HuH-7.5 (cell line): ENCODE data around the gene PLPP3.

Experiments used
- DNase-seq: peaks from one replicate; pipeline ENCODE4 v3.0.0; 2011; ENCODE audit warnings: low spot score

The PLPP3 gene

DNA sequence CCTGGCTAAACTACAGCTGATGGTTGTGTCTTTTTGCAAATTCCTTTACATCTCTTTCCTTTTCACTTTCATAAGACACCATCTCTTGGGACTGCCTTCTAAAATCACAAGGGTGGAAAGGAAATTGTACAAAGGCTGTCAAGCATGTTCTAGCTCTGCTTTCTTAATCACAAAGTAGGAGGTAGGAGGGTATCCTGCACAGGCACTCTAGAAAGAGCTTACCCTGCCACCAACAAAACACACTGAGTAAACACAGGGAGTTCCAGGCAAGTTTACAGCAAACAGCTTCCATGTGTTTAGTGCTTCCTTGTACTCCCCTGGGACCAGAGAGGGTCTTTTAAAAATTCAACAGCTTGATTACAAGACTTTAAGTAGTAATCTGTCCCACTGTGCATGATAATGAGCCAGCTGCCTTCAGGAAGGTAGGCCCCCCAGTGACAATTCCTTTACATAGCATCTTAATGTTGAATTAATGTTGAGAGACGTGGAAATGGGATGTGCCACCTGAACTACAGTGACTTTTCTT, 2.4 kb downstream of the PLPP3 start:
- peak; percentile 38 for DNase-seq

DNA sequence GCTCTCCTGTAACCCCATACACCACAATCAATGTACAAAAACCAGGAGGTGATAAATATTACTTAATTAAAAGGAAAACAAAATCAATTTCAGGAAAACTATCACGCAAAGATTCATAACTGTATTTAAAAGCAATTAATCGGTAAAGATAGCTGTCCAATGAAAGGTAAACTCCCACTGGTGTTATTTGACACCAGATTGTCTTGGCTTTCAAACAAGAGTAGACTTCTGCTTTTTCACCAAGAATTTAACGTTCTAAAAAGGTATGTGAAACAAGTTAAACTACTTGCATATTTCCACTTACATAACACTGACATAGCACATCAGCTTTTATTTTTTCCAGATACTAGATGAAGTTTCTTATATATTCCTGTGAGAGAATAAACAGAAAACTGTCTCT, 3.5 kb downstream of the PLPP3 start:
- DNase-seq: no peak

DNA sequence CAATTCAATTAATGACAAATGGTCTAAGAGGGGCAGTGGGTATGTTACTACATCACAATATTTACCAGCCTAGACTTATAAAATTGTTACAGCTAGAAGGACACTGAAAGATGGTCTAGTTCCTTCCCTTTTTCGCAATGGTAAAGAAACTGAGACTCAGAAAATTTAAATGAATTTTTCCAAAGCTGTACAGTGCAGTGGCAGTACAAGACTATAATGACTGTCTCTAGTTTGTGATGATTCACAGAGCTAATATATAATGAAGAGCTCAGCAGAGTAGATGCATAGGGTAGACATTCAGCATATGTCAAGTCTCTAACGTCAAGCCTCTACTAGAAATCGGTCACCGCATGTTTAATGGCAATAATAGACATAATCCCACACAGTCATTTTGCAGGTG, 4.6 kb downstream of the PLPP3 start:
- no peak for DNase-seq

DNA sequence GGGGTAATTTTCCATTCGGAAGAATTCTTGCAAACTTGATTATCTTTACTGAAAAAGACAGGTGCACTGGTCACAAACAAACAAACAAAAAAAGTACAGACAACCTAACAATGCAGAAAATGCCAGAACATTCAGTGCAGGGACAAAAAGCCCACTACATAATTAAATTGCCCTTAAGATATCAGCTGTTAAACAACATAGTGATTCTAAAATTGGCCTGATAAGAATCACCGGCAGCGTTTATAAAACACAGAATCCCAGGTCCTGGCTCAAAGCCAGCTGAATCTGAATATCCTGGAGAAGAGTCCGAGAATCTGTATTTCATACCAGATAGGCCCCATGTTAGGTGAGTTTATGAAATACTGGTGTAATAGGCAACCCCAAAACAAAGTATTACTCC, 6.1 kb downstream of the PLPP3 start:
- no peak for DNase-seq

DNA sequence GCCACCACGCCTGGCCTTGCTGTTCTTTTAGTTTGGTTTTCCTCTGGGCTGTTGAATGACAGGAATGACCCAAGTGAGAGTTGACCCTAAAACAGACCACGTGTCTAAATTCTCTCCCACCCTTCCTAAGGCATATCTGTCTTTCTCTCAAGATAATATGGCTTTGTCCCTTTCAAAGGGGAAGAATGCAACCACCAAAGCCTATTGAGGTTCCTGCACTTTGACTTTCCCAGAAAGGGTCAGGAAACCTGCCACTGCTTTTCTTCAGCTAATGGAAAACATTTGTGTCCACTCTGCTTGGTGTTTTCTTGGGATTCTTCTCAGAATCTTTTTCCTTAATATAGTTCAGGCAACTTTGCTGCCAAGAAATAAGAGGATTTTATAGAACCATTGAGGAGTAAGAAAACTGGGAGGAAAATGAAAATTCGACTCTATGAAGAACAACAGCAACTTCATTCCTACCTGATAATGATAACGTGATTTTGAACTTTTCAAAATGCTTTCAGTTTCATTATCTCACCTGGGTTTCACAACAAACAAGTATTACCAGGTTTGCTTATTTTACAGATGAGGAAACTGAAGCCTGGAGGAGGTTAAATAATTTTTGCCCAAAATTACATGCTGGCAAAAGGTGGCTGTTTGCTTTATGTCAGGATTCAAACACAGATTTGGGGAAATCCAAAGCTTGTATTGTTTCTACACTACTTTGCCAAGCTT, 6.9 kb downstream of the PLPP3 start:
- DNase-seq: no peak

DNA sequence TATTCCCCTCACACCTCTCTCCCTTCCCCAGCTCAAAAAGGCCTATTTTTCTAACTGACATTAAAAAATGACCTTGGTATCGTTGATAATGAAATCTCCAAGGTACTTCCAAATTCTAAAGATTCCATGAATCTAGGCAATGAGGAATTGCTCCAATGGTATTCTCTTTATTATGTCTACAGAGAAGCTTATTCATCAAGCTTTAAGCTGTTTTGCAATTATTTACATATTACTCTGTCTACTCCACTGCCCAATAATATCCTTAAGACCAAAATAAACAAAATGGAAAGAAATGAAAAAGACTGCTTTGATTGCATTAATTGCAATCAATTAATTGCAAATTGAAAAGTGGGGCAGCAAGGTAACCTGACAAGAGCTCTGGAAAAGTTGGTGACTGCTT, 7.9 kb downstream of the PLPP3 start:
- no peak for DNase-seq

DNA sequence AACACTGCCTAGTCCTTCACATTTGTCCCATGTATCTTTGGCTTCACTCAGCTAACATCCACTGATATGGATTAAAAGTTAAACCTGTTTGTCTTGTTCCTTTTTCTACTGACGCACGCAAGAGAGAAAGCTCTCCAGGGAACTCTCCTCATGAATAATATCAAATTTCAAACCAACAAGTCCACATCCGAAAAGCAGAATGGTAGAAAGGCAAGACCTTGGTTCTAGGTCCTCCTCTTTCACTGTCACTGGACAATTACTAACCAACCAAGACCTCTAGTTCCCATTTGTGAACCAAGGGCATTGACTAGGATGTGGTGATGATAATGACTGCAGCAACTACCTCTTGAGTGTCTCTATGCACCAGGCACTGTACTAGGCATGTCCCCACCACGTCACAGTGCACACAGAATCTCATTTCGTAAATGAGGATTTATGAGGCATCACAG, 8.4 kb downstream of the PLPP3 start:
- DNase-seq: no peak

DNA sequence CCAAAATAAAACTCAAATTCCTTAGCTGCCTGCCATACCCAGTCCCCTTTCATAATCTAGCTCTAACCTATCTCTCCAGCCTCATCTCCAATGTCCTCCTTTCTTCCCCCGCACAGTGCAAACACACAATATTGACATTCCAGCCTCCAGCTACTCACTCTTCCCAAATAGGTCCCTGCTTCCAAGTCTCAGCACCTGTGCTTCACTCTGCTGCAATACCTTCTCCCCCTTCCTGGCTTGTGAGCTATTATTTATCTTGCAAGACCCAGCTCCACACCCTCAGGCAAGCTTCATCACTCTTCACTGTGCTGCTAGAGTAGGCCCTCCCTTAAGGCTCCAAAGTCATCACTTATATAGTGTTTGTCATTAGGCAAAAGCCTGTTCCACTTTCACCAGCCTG, 9.7 kb downstream of the PLPP3 start:
- DNase-seq: no peak

DNA sequence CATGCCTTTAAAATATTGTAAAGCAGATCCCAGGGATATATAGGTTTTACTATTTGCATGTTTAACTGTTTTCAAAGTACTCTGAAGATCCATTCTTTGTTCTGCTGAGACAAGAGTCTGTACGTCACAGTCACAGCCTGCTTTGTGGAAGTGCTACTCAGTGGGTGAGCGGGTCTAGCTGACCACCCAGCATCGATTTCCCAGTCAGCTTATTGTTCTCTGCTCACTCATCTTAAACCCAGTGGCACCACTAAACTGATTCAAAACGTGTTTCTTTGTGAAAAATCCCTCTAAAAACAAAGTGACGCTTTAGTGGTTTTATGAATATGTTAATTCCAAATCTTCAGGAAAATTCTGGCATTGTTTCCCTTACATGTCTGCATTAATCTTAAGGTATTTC, 12.4 kb downstream of the PLPP3 start:
- no peak for DNase-seq

DNA sequence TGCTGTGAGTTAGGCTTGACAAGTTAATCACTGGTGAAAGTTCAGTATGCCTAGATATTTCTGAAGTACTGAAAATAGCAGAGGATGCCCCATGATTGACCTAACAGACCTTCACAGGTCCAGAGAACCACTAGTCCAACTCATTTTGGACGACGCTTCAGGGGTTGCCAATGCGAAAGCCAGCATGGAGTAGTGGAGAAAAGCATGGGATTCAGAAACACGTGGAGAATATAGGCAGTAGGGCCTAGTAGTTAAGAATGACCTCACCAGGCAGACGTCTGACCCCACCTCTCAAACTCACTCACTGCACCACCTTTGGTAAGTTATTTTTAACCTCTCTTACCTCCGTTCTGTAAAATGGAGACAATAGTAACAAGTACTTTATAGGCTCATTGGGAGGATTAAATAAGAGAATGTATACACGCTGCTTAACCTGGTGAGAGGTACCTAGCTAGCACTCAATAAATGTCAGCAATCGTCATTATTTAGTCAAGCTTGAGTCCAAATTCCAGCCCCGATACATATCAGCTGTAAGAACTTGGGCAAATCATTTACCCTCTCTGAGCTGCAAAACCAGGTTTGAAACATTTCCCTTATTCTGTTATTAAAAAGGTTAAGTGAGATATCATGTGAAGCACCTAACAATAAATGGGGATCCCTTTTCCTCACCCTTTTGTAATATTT, 13.2 kb downstream of the PLPP3 start:
- no peak for DNase-seq

DNA sequence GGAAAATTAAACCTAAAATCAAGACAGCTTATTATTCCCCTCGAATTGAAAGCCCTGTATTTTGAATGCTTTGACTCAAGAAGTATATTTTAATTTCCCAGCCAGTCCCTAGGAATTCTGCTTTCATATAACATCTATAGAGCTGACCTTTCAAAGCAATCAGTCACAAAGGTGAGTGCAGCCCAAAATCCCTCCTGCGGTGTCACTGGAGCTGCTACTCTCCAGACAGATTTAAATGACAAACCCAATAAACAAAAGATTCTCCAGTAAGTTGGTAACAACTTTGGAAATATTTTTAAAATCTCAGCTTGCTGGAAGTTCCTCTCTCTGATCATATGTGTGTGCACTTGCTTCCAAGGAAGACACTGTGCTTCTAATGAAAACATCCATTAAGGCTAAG, 14.7 kb downstream of the PLPP3 start:
- no peak for DNase-seq

DNA sequence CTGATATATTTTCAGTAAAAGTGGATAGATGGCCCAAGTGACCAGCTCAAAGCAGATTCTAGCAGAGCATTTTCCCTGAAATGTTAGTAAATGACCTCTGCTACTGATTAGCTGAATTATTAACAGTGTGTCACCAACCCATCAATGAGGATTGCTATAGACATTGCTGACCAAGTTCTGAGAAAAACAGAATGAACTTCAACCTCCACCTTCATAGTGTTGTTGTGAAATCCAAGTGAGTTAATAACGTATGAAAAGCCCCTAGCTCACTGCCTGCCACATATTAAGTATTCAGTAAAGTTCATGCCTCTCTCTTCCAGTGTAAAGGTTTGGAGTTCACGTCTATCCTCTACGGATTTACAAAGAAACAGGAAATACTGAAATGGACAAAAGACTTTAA, 15.8 kb downstream of the PLPP3 start:
- DNase-seq: no peak

DNA sequence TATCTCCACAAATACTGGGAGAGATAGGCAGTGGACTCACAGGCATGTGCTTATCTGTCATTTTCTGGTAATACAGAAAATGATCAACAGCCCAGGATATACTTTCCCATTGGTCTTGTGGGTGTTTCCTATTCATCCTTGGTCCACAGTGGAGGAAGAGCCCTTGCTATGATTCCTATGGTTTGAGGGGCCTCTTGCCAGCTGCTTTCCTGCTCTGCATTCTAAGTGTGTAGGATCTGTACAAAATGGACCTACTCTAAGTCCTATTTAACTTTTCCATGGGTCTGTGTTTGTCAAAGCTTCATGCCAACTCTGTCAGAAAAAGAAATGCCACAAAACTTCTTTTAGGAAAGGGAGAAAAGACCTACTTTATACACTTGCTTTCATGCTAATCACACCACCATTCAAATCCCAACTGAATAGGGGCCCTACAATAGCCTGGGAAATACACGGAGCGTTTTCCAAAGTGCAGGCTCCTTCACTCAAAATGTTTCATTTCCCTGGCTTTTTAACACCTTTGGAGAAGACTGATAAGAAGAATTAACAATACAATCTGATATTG, 16.4 kb downstream of the PLPP3 start:
- no peak for DNase-seq

DNA sequence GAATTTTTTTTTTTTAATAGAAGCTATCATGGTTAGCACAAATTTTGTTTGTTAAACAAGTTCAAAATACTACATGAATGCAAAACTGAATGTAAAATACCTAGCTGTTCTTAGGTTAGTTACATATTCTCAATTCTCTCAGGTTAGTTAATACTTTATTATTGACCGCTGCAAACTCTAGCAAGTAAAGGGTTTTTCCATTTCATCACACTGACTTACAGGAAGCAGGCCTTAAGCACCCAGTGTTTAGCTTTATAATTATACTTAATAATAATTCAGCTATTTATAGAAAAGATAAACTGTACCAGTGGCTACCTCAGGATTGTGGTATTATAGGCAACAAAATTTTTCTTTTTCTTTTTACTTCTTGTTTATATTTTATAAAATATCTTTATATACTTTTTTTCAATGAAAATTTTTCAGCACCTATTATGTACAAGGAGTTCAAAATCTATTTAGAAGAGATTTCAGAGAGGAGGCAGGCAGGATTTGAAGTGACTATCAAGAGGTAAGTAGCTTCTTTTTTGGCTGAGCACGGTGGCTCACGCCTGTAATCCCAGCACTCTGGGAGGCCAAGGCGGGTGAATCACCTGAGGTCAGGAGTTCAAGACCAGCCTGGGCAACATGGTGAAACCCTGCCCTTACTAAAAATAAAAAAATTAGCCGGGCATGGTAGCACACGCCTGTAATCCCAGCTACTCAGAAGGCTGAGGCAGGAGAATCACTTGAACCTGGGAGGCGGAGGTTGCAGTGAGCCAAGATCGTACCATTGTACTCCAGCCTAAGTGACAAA, 17.9 kb downstream of the PLPP3 start:
- no peak for DNase-seq

DNA sequence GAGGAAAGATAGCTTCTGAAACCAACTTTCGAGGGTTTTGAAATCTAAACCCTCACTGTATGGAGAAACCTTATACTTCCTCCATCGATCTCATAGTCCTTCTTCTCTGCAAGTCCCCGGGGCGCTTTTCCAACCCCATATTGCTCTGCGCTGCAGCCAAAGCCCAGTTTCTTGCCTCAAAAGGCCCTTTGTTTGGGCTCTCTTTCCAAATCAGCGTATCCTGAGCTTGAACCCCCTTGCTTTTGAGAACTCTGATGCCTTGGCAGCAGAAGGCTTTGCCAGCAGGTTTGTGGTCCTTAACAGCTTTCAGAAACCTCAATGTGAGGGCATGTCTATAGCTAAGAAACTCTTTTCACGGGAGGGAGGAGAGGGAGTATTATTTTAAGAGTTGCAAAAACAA, 21.6 kb downstream of the PLPP3 start:
- DNase-seq: no peak

DNA sequence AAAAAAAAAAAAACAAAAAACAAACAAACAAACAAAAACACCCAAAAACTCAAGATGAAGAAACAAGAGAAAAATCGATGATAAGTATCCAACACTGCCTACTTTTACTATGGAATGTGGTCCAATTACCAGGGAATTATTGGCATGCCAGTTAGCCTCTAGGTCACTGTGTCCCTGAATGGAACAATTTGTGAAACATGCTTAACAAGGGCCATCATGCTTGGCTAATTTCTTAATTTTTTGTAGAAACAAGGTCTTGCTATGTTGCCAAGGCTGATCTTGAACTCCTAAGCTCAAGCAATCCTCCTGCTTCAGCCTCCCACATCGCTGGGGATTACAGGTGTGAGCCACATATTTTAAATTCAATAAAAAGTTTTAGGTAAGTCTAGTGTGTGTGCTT, 23.9 kb downstream of the PLPP3 start:
- no peak for DNase-seq

DNA sequence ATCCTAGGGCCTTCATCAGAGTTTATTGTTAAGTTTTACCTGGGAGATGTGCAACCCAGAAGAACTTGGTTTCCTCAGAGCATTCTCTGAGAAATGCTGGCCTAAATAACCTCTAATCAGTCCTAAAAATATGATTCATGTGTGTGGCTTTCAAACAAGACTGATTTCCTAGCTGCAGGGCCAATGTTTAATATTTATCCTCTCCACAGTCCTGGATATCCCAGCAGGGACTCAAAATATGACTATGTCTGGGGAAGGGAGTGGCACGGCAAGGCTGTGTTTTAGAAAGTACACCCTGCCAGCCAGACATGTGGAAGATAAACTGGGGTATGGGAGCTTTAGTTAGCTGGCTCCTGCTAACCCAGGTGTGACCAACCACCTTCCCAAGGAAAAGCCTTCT, 26.3 kb downstream of the PLPP3 start:
- no peak for DNase-seq

DNA sequence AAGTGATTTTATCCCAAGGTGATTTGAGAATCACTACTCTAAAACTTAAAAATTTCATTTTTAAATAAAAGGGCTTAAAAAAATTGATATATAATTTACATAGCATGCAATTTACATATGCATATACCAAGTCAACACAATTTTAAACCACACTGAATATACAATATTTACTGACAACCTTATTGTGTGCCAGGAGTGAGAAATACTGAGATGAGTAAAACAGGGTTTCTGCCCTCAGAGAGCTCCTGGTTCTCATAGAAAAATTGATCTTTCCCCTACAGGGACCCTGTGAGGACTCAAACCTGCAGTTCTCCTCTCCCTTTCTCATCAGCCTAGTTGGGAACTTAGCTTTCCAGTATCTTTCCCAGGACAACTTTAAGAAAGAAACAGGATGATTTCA, 27.0 kb downstream of the PLPP3 start:
- DNase-seq: no peak

DNA sequence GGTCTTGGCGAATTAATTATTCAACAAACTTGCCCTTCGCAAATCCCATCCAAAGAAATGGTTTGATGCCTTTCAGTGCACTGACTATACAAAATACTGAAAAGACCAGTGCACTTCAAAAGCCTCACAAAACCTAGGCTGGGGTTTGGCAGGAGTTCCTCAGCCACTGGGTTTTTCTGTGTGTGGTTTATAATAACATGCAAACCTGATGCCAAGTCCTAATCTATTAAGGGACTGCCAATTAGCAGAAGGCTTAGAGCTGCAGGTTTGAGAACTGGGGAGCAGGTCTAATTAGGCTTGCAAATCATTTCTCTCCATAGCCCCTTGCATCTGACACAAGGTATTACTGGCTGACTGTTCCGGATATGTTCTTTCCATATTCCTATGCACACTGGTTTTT, 27.7 kb downstream of the PLPP3 start:
- no peak for DNase-seq

DNA sequence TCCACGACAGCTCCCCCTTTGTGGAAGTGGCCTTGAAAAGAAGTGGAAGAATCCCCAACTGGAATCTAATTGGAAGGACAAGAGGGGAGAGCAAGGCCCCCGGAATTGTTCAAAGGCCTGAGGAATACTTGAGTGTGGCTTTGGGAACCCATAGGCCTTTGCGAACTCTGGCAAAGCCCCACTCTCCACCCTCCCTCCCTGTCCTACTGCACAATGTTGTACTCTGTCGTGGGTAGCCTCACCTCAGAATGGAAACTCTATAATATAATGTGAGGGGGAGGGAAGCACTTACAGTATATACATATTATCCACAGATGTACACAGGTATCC, 28.5 kb downstream of the PLPP3 start:
- no peak for DNase-seq

DNA sequence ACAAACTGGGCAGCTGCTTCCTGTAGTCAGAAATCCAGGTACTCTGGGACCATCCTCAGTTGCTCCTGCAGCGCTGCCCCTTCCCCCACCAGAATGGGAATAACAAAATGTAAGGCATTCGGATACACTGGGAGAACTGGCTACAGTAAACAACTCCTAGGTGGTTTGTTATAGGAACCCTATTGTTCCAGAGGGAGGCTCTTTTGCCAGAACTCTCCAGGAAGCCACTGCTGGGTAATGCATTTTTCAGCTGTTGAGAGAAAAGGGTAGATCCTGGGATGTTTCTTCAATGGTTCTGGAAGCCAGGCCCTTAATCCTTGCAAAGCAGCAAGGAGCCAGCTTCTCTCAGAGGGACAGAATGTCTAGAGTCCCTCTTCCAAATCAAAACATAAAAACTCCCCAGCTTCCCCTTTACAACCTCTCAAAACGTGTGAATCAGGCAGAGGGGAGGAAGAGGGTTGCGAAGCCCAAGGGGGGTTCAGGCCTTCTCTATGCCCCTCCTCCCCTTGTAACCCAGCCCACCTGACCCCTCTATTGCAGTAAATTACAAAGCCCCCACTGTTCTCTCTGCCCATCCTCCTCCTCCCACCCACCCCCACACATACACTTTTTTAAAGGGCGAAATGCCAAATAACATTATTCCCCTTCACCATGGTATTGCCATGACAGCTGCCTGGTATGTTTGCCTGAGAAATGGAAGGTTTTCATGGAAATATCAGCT, 29.1 kb downstream of the PLPP3 start:
- no peak for DNase-seq

DNA sequence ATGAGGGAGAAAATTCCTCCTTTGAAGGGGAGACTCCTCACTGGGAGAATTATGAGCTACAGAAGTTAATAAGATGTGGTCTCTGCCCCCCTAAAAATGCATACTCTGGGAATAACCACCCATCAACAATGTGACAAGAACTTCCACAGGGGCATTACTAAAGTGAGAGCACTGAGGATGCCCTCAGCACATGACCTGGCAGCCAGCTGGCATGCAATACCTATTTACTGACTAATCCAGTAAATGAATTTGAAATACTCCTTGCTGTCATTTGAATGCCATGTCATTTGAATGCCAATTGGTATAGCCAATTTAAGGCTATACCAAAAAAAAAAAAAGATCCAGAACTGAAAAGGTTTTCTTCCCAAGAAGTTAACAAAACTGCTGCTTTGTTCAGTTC, 30.8 kb downstream of the PLPP3 start:
- DNase-seq: no peak
